MG63 (cell line): ENCODE data around the gene SMAD6. TPM values are rescaled to one million over a fixed set of nuclear protein-coding genes. Genes with fewer than 3 reads are reported as not detected.

Experiments used
- DNase-seq: peaks from one replicate; pipeline ENCODE4 v3.0.0-alpha.2; 2020
- H3K27me3 ChIP-seq: fragments of 250-450 bp; sonication (Bioruptor Pico); 2 replicates; pipeline ENCODE4 v1.5.1; 2020; ENCODE audit warnings: mild to moderate bottlenecking, moderate library complexity
- H3K36me3 ChIP-seq: fragments of 250-450 bp; sonication (Bioruptor Pico); 2 replicates; pipeline ENCODE4 v1.5.1; 2020; ENCODE audit warnings: mild to moderate bottlenecking, moderate library complexity
- H3K4me3 ChIP-seq: fragments of 250-450 bp; sonication (Bioruptor Pico); 2 replicates; pipeline ENCODE4 v1.5.1; 2020; ENCODE audit warnings: mild to moderate bottlenecking, moderate library complexity
- H3K9me3 ChIP-seq: fragments of 250-450 bp; sonication (Bioruptor Pico); 2 replicates; pipeline ENCODE4 v1.5.1; 2020; ENCODE audit warnings: mild to moderate bottlenecking, moderate library complexity
- total RNA-seq: library from RNA; depleted of rRNA; stranded (reverse); fragments of >200 nt; shearing (Covaris generic); gene quantifications from 2 replicates; pipeline ENCODE4 v1.2.3, GENCODE V29; 2014; ENCODE audit warnings: low replicate concordance

Gene SMAD6
- total RNA-seq, 1 experiment from 2014 or later: 37.8 TPM

- no peak overlapping the region for H3K4me3 ChIP-seq
These were observed 19.9 kb downstream of the SMAD6 start for GRCh38 chr15:66721954-66722353.

GRCh38 chr15:66722757-66723540 is 20.9 kb downstream of the SMAD6 start:
- Histone ChIP-seq H3K4me3 (no peak overlapping the region), H3K36me3 (peaks cover 79% of the 10 kb centered on the region), H3K27me3 (no peaks in the 10 kb centered on the region), H3K9me3 (no peaks in the 10 kb centered on the region)
- DNase-seq: no peak

More at GRCh38 chr15:66721954-66722353, 19.9 kb downstream of the SMAD6 start:
- no peaks in the 10 kb centered on the region for H3K27me3 ChIP-seq
- no peak for DNase-seq
- peaks cover 87% of the 10 kb centered on the region for H3K36me3 ChIP-seq
- no peaks in the 10 kb centered on the region for H3K9me3 ChIP-seq

GRCh38 chr15:66723826-66724731 is 22.0 kb downstream of the SMAD6 start:
- peaks cover 79% of the 10 kb centered on the region for H3K36me3 ChIP-seq
- no peak overlapping the region for H3K4me3 ChIP-seq
- H3K27me3 ChIP-seq: no peaks in the 10 kb centered on the region
- no peak for DNase-seq
- H3K9me3 ChIP-seq: no peaks in the 10 kb centered on the region

- H3K36me3 ChIP-seq: peaks cover 82% of the 10 kb centered on the region
- DNase-seq: no peak
- no peaks in the 10 kb centered on the region for H3K27me3 ChIP-seq
- H3K9me3 ChIP-seq: no peaks in the 10 kb centered on the region
- no peak overlapping the region for H3K4me3 ChIP-seq
These were observed 22.9 kb downstream of the SMAD6 start for GRCh38 chr15:66724732-66725463.

- Histone ChIP-seq H3K36me3 (peaks cover 86% of the 10 kb centered on the region), H3K4me3 (no peak overlapping the region), H3K27me3 (no peaks in the 10 kb centered on the region), H3K9me3 (no peaks in the 10 kb centered on the region)
- DNase-seq: no peak
These were observed 23.4 kb downstream of the SMAD6 start for GRCh38 chr15:66725464-66725785.

GRCh38 chr15:66726386-66726785 is 24.4 kb downstream of the SMAD6 start:
- Histone ChIP-seq H3K4me3 (no peak overlapping the region), H3K9me3 (no peaks in the 10 kb centered on the region), H3K36me3 (peaks cover 80% of the 10 kb centered on the region), H3K27me3 (no peaks in the 10 kb centered on the region)
- DNase-seq: no peak

- H3K4me3 ChIP-seq: no peak overlapping the region
- DNase-seq: no peak
These were observed 27.4 kb downstream of the SMAD6 start for GRCh38 chr15:66729331-66729951.

GRCh38 chr15:66730168-66731021 is 28.4 kb downstream of the SMAD6 start:
- peak; percentile 63 for DNase-seq
- Histone ChIP-seq H3K36me3 (peaks cover 51% of the 10 kb centered on the region), H3K4me3 (no peak overlapping the region), H3K9me3 (no peaks in the 10 kb centered on the region), H3K27me3 (no peaks in the 10 kb centered on the region)

More at GRCh38 chr15:66729331-66729951, 27.4 kb downstream of the SMAD6 start:
- Histone ChIP-seq H3K36me3 (peaks cover 60% of the 10 kb centered on the region), H3K27me3 (no peaks in the 10 kb centered on the region), H3K9me3 (no peaks in the 10 kb centered on the region)

GRCh38 chr15:66733976-66734375 is 31.9 kb downstream of the SMAD6 start:
- no peaks in the 10 kb centered on the region for H3K9me3 ChIP-seq
- peaks cover 56% of the 10 kb centered on the region for H3K36me3 ChIP-seq
- H3K4me3 ChIP-seq: no peak overlapping the region
- no peaks in the 10 kb centered on the region for H3K27me3 ChIP-seq
- DNase-seq: peak; percentile 67

- H3K4me3 ChIP-seq: no peak overlapping the region
- peak; percentile 53 for DNase-seq
- H3K27me3 ChIP-seq: no peaks in the 10 kb centered on the region
- H3K9me3 ChIP-seq: no peaks in the 10 kb centered on the region
- peaks cover 48% of the 10 kb centered on the region for H3K36me3 ChIP-seq
These were observed 33.2 kb downstream of the SMAD6 start for GRCh38 chr15:66734961-66735908.

GRCh38 chr15:66735909-66736305 is 33.9 kb downstream of the SMAD6 start:
- DNase-seq: no peak
- peaks cover 48% of the 10 kb centered on the region for H3K36me3 ChIP-seq
- H3K9me3 ChIP-seq: no peaks in the 10 kb centered on the region
- H3K27me3 ChIP-seq: no peaks in the 10 kb centered on the region
- no peak overlapping the region for H3K4me3 ChIP-seq

GRCh38 chr15:66737243-66738010 is 35.4 kb downstream of the SMAD6 start:
- Histone ChIP-seq H3K4me3 (no peak overlapping the region), H3K36me3 (peaks cover 50% of the 10 kb centered on the region), H3K27me3 (no peaks in the 10 kb centered on the region), H3K9me3 (no peaks in the 10 kb centered on the region)
- no peak for DNase-seq

- Histone ChIP-seq H3K27me3 (no peaks in the 10 kb centered on the region), H3K36me3 (peaks cover 57% of the 10 kb centered on the region), H3K9me3 (no peaks in the 10 kb centered on the region), H3K4me3 (no peak overlapping the region)
- no peak for DNase-seq
These were observed 36.1 kb downstream of the SMAD6 start for GRCh38 chr15:66738116-66738515.

- H3K9me3 ChIP-seq: no peaks in the 10 kb centered on the region
- peaks cover 60% of the 10 kb centered on the region for H3K36me3 ChIP-seq
- no peaks in the 10 kb centered on the region for H3K27me3 ChIP-seq
- H3K4me3 ChIP-seq: no peak overlapping the region
- DNase-seq: no peak
These were observed 36.6 kb downstream of the SMAD6 start for GRCh38 chr15:66738595-66738994.
